Measurements from ENCODE around the gene MS4A7. TPM values are rescaled to one million over a fixed set of nuclear protein-coding genes. Genes with fewer than 3 reads are reported as not detected.

The MS4A7 gene
- total and polyA plus RNA-seq, 2 of the 4 experiments (the other 2 are of a cell fraction) = not detected

- intact Hi-C loops (cut with micrococcal nuclease) (no loop called here), in situ Hi-C loops (cut with MboI; ENCODE audit: low sequenced_read_pairs) (no loop called here), dilution Hi-C loops (cut with HindIII; ENCODE audit: low sequenced_read_pairs, unreplicated experiment) (no loop called here)
- no peak overlapping the region for H3K56ac ChIP-seq (ENCODE audit: extremely low read depth, insufficient read depth, low read length)
- no peak for TF ChIP-seq BHLHE40 (IDR thresholded peaks at IDR 0.05; ENCODE audit: low read depth, low read length)
- peak; percentile 39 for TF ChIP-seq CTCF (conservative IDR thresholded peaks at IDR 0.05; ENCODE audit: low read depth, low read length)
- no peak for TF ChIP-seq CEBPB (IDR thresholded peaks at IDR 0.05; ENCODE audit: low read depth, low read length)
- no peak for TF ChIP-seq RCOR1 (IDR thresholded peaks at IDR 0.05; ENCODE audit: insufficient replicate concordance, low read length)
- TF ChIP-seq RAD21 (IDR thresholded peaks at IDR 0.05; ENCODE audit: low read length) = no peak
- TF ChIP-seq NFE2L2 (IDR thresholded peaks at IDR 0.05; ENCODE audit: low read depth, low read length) = no peak
- TF ChIP-seq FOS (IDR thresholded peaks at IDR 0.05; ENCODE audit: low read depth, low read length) = no peak
- WGBS, 2 experiments (ENCODE audit: extremely low coverage in 2 of 2, insufficient read length in 1 of 2) = no CpG with 5 or more reads among the region's 10 CpGs
- H3K9me3 ChIP-seq (ENCODE audit: control insufficient read depth, insufficient read depth, low read length) = peaks cover 4% of the 10 kb centered on the region; the same call in 1 of the 2 replicates
- no peak overlapping the region for H2BK120ac ChIP-seq (ENCODE audit: low read depth, low read length)
- H3K23ac ChIP-seq (ENCODE audit: low read depth, low read length) = no peak overlapping the region
- no peak overlapping the region for H2BK15ac ChIP-seq (ENCODE audit: low read depth, low read length)
- no peaks in the 10 kb centered on the region for H4K20me1 ChIP-seq (ENCODE audit: insufficient read depth, low read length)
- H3K4ac ChIP-seq (ENCODE audit: low read depth, low read length) = no peak overlapping the region
- H2BK5ac ChIP-seq (ENCODE audit: low read depth, low read length, poor library complexity, severe bottlenecking) = no peak overlapping the region
- DNase-seq (no peak), ATAC-seq (ENCODE audit: low read depth) (no peak)
- H3K4me1 ChIP-seq (ENCODE audit: control insufficient read depth, insufficient read depth, low read length) = no peaks in the 10 kb centered on the region
- H4K5ac ChIP-seq (ENCODE audit: low read depth, low read length) = no peak overlapping the region
- BruUV-seq (replicated peaks) = no TSS peak
- H4K91ac ChIP-seq (ENCODE audit: insufficient read depth, low read depth, low read length) = no peak overlapping the region
- no peak overlapping the region for H3K4me2 ChIP-seq (ENCODE audit: low read depth, low read length)
- no peak overlapping the region for H2AK5ac ChIP-seq (ENCODE audit: low read depth, low read length)
- H3K36me3 ChIP-seq (ENCODE audit: control insufficient read depth, insufficient read depth, low read length) = no peaks in the 10 kb centered on the region
- ChIA-PET CTCF (no interaction called here), POLR2A (ENCODE audit: unreplicated experiment) (no interaction called here)
- no peak overlapping the region for H2AFZ ChIP-seq (replicated peaks; ENCODE audit: low read length, poor library complexity)
- no peak overlapping the region for H2AK9ac ChIP-seq (replicated peaks; ENCODE audit: low read depth, low read length, poor library complexity)
- no peak overlapping the region for H3K27ac ChIP-seq (ENCODE audit: insufficient read depth, low read length)
- no peaks in the 10 kb centered on the region for H3K79me1 ChIP-seq (ENCODE audit: low read depth in 1 of 2, low read length in 2 of 2)
- no peak overlapping the region for H2BK20ac ChIP-seq (ENCODE audit: low read depth, low read length)
- no peak overlapping the region for H3K9ac ChIP-seq (ENCODE audit: low read depth, low read length)
- H3K14ac ChIP-seq (replicated peaks; ENCODE audit: low read depth, low read length) = no peak overlapping the region
- no peaks in the 10 kb centered on the region for H3K9me1 ChIP-seq (ENCODE audit: insufficient read depth, low read length)
- H3K18ac ChIP-seq (ENCODE audit: low read depth, low read length) = no peak overlapping the region
- H3K27me3 ChIP-seq (ENCODE audit: control insufficient read depth, insufficient read depth, low read length) = no peaks in the 10 kb centered on the region
- H4K8ac ChIP-seq (ENCODE audit: low read depth in 2 of 2, low read length in 2 of 2) = no peak overlapping the region
- H3K4me3 ChIP-seq (ENCODE audit: insufficient read depth, low read depth, low read length) = no peak overlapping the region
Observed at GRCh38 chr11:60343094-60343704, 35.1 kb upstream of the MS4A7 start.
